Measurements from ENCODE around the gene PRR18. TPM values are rescaled to one million over a fixed set of nuclear protein-coding genes. Genes with fewer than 3 reads are reported as not detected.

PRR18 gene
- total RNA-seq, 1 donor from 2014 or later, result 0.14 TPM

DNA sequence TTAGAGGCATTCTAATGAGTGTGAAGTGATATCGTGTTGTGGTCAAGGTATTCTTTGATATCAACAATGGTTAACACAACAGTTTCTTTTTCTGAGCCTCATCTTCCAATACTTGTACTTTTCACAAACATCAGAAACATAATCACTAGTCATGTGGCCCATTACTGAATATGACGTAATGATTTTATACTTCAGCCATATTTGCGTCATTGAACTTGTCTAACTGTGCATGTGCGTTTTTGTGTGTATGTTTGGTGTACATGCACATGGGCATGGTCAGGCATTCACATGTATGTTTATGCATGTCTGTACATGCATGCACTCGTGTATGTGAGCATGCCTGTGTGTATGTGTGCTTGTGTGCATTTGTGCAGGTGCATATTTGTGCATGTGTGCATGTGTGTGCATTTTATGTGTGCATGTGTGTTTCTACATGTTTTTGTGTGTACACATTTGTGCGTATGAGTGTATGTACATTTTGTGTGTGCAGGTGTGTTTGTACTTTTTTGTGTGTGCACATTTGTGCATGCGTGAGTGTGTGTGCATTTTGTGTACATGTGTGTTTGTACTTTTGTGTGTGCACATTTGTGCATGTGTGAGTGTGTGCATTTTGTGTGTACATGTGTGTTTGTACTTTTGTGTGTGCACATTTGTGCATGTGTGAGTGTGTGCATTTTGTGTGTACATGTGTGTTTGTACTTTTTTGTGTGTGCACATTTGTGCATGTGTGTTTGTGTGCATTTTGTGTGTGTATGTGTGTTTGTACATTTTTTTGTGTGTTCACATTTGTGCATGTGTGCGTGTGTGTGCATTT is 29.4 kb downstream of the PRR18 start:
- Mint-ChIP-seq H3K27me3 (ENCODE audit: low read depth, unreplicated experiment) (peaks cover 42% of the 10 kb centered on the region), H3K36me3 (ENCODE audit: low read depth, unreplicated experiment) (no peaks in the 10 kb centered on the region), H3K4me1 (ENCODE audit: low read depth, unreplicated experiment) (peaks cover 1% of the 10 kb centered on the region), H3K27ac (ENCODE audit: unreplicated experiment) (no peak overlapping the region), H3K9me3 (ENCODE audit: unreplicated experiment) (no peaks in the 10 kb centered on the region), H3K4me3 (ENCODE audit: unreplicated experiment) (no peak overlapping the region)
- H4K20me1 ChIP-seq (ENCODE audit: insufficient read depth, low read length), result no peaks in the 10 kb centered on the region
- H3K27ac ChIP-seq (ENCODE audit: low read depth, low read length), result no peak overlapping the region
- DNase-seq (ENCODE audit: low read depth), result no peak
- H3K4me2 ChIP-seq (ENCODE audit: low read length), result no peak overlapping the region
- H3K4me1 ChIP-seq (ENCODE audit: insufficient read depth, low read length), result no peaks in the 10 kb centered on the region
- H3K36me3 ChIP-seq (ENCODE audit: insufficient read depth, low read length), result no peaks in the 10 kb centered on the region
- H3K4me3 ChIP-seq (ENCODE audit: insufficient read depth, low read depth, low read length), result no peak overlapping the region
- no peaks in the 10 kb centered on the region for H3K9me3 ChIP-seq (ENCODE audit: insufficient read depth, low read depth, low read length)
- no peak for FAIRE-seq
- H2AFZ ChIP-seq (ENCODE audit: low read depth, low read length), result no peak overlapping the region
- H3K27me3 ChIP-seq (ENCODE audit: insufficient read depth, low read length), result peaks cover 10% of the 10 kb centered on the region
- no peak overlapping the region for H3K9ac ChIP-seq (ENCODE audit: low read length)
- no peaks in the 10 kb centered on the region for H3K79me2 ChIP-seq (ENCODE audit: insufficient read depth, low read length)
- TF ChIP-seq, protein P1, sequence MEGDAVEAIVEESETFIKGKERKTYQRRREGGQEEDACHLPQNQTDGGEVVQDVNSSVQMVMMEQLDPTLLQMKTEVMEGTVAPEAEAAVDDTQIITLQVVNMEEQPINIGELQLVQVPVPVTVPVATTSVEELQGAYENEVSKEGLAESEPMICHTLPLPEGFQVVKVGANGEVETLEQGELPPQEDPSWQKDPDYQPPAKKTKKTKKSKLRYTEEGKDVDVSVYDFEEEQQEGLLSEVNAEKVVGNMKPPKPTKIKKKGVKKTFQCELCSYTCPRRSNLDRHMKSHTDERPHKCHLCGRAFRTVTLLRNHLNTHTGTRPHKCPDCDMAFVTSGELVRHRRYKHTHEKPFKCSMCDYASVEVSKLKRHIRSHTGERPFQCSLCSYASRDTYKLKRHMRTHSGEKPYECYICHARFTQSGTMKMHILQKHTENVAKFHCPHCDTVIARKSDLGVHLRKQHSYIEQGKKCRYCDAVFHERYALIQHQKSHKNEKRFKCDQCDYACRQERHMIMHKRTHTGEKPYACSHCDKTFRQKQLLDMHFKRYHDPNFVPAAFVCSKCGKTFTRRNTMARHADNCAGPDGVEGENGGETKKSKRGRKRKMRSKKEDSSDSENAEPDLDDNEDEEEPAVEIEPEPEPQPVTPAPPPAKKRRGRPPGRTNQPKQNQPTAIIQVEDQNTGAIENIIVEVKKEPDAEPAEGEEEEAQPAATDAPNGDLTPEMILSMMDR (IDR thresholded peaks at IDR 0.05; ENCODE audit: insufficient read depth, low read depth, low read length), result no peak
- TF ChIP-seq EZH2 (IDR thresholded peaks at IDR 0.05; ENCODE audit: insufficient read depth, low read length), result no peak

DNA sequence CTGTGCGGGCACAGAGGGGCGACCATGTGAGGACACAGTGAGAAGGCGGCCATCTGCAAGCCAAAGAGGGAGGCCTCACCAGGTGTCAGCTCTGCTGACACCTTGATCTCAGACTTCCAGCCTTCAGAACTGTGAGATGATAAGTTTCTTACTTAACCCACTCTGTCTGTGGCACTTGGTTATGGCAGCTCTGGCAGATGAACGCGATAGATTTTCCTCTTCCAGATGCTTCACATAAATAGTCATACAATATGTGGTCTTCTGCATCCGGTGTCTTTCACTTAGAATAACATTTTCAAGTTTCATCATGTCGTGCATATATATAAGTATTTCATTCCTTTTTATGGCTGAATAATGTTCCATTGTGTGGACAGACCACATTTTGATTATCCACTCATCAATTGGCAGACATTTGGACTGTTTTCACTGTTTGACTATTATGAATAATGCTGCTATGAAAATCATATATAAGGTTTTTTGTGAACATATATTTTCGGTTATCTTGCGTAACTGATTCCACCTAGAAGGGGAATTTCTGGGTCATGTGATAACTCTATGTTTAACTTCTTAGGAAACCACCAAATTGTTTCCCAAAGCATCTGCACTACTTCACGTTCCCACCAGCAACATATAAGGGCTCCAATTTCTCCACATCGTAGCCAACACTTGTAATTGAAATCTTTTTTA is 30.2 kb downstream of the PRR18 start:
- Histone ChIP-seq H4K20me1 (ENCODE audit: insufficient read depth, low read length) (no peaks in the 10 kb centered on the region), H3K4me2 (ENCODE audit: low read length) (no peak overlapping the region), H3K9ac (ENCODE audit: low read length) (no peak overlapping the region), H3K27me3 (ENCODE audit: insufficient read depth, low read length) (peaks cover 7% of the 10 kb centered on the region), H2AFZ (ENCODE audit: low read depth, low read length) (no peak overlapping the region), H3K27ac (ENCODE audit: low read depth, low read length) (no peak overlapping the region), H3K9me3 (ENCODE audit: insufficient read depth, low read depth, low read length) (no peaks in the 10 kb centered on the region), H3K4me3 (ENCODE audit: insufficient read depth, low read depth, low read length) (no peak overlapping the region), H3K36me3 (ENCODE audit: insufficient read depth, low read length) (no peaks in the 10 kb centered on the region), H3K4me1 (ENCODE audit: insufficient read depth, low read length) (no peaks in the 10 kb centered on the region), H3K79me2 (ENCODE audit: insufficient read depth, low read length) (no peaks in the 10 kb centered on the region)
- no peaks in the 10 kb centered on the region for H3K36me3 Mint-ChIP-seq (ENCODE audit: low read depth, unreplicated experiment)
- H3K27me3 Mint-ChIP-seq (ENCODE audit: low read depth, unreplicated experiment), result peaks cover 42% of the 10 kb centered on the region
- no peaks in the 10 kb centered on the region for H3K9me3 Mint-ChIP-seq (ENCODE audit: unreplicated experiment)
- no peak for DNase-seq (ENCODE audit: low read depth)
- H3K4me1 Mint-ChIP-seq (ENCODE audit: low read depth, unreplicated experiment), result peaks cover 1% of the 10 kb centered on the region
- FAIRE-seq, result no peak
- no peak overlapping the region for H3K27ac Mint-ChIP-seq (ENCODE audit: unreplicated experiment)
- TF ChIP-seq, protein P1 (IDR thresholded peaks at IDR 0.05; ENCODE audit: insufficient read depth, low read depth, low read length), result no peak
- TF ChIP-seq EZH2 (IDR thresholded peaks at IDR 0.05; ENCODE audit: insufficient read depth, low read length), result no peak
- no peak overlapping the region for H3K4me3 Mint-ChIP-seq (ENCODE audit: unreplicated experiment)

Data from astrocyte (in vitro differentiated cells and primary cell).